Measurements from ENCODE around the gene FBXO21.

Gene FBXO21

GRCh38 chr12:117165342-117165741, 24.9 kb downstream of the FBXO21 start:
- DNase-seq (ENCODE audit: low read depth) = no peak

GRCh38 chr12:117162633-117163032, 27.6 kb downstream of the FBXO21 start:
- DNase-seq (ENCODE audit: low read depth) = no peak

DNA sequence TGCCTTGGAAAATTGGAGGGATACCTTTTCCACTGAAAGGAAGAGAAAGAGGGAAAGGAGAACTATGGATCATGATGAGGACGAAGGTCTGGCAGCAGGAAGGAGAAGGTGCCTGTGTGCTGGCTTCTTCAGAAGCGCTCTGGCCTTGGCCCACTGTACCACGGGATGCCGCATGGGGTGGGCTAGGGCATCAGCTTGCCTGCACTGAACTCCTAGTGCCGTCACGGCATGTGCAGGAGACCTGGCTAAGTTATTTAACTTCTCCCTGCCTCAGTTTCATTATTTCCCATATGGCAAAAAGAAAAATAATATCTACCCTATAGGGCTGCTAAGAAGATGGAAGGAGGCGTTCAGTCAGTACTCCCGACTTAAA, 28.1 kb downstream of the FBXO21 start:
- DNase-seq (ENCODE audit: low read depth) = no peak

DNA sequence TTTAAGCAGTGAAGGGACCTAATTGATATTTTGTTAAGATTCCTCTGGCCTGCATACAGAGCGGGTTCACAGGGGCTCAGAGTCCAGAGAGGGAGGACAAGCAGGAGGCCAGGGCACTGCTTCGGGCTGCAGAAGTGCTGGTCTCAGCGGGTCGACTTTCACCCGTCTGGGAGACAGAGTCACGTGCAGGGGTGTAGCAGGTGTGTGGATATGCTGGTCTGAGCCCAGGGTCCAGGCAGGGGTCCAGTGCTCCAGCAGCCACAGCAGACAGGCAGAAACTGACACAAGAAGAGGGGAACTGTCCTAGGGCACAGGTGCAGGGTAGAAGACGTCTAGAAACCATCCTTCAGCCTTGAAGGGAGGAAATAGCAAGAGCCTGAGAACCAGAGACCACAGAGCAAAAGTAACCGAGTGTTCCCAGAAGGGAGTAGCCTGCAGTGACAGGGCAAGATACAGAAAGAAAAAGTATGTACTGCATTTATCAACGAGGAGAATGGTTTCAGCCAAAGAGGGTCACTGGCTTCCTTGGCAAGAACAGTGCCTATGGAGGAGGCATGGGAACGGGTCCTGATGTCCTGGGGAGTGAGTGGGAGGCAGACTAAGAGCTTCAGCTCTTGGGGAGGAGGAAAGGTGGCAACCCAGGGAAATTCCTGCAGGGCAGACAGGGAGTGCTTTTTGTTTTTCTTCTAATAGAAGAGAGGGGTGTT, 28.7 kb downstream of the FBXO21 start:
- no peak for DNase-seq (ENCODE audit: low read depth)

DNA sequence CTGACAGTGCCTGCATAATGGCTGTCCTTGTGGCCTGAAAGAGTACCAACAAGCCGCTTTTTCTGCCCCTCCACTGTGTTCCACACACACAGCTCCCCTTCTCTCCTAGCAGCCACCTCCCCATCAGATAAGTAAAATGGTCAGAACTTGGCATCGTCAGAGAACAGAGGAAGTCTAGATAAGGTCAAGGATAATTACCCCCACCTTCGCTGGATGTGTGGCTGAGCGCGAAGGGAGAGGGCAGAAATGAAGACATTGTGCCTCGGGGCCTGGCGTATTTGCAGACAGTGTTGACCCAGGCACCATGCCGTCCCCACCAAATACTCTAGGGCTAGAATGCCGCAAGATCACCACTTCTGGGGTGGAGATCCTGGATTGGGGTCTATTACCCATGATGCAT, 30.6 kb downstream of the FBXO21 start:
- no peak for DNase-seq (ENCODE audit: low read depth)

GRCh38 chr12:117158911-117159553, 31.2 kb downstream of the FBXO21 start:
- no peak for DNase-seq (ENCODE audit: low read depth)

GRCh38 chr12:117158096-117158495, 32.2 kb downstream of the FBXO21 start:
- DNase-seq (ENCODE audit: low read depth) = no peak

DNA sequence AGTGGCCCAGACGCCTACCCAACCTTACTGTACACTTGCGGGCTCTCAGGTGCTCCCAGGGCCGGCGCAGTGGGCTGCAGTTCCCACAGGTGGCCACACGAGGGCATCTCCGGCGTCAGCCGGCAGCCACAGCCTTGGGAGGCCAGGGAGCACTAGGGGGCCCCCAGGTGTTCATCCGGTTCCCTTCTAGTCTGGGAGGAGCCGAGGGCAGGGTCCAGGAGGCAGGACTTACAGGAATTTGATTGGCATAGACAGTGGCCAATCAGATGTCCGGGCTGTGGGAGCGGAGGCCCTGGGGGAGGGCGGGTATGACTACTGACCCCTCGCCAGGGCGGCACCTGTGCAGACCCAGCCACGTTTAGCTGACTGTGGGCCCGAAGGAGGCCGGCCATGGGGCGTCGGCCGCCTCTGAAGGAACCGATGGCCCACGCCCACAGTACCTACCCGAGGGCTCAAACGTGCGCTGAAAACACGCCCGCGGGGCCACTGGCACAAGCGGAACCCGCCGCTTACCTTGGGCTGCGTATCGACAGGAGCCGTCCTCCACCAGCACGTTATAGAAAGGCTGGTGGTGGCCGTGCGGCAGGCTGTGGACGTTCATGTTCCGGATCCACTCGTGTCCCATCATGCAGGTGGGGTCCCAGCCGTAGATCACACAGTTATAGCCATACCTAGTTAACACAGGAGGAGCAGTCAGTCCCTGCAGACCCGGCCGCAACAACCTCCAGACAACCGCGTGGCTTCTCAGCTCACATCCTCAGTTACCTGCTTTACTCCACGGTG, 34.8 kb downstream of the FBXO21 start:
- peak; percentile 70 for DNase-seq (ENCODE audit: low read depth)

DNA sequence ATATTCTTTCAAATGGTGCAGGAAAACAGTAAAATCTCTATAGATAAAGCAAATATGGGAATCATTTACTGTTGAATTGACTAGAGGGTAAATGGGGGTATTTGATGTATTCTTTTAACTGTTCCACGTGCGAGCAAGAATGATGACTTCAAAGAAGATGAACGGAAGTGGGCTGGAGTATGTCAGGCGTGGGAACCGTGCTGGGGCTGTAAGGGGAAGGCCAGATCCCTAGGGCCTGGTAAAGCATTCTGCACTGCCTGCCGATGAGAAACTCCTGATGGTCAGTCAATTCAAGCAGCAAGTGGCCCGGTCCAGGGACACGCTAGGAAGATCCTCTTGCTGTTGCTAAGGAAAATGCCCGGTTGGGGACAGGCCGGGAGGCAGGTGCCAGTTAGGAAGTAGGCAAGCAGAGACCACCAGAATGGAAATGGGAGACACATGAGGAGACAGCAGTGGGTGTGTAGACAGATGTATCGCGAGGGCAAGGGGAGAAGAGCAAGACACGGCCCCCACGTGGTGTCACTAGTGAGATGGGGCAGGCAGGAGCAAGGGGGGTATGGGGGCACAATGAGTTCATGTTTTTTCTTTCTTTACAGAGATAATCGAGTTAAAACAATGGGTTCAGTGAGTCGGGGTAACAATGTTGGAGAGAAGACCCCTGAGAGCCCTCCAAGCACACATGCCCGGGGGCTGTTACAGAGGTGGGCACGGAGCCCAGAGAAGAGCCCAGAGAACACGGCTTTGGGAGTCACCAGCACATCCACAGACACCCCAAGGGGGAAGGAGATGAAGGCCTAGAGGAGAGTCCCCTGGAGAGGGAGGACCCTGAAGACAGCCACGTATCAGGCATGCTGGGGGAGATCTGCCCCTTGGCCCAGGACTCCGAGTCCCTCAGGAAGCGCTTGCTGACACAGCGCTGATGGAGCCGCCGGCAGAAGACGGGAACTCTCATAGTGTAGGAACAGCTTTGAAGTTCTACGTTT, 37.2 kb downstream of the FBXO21 start:
- DNase-seq (ENCODE audit: low read depth) = no peak

DNA sequence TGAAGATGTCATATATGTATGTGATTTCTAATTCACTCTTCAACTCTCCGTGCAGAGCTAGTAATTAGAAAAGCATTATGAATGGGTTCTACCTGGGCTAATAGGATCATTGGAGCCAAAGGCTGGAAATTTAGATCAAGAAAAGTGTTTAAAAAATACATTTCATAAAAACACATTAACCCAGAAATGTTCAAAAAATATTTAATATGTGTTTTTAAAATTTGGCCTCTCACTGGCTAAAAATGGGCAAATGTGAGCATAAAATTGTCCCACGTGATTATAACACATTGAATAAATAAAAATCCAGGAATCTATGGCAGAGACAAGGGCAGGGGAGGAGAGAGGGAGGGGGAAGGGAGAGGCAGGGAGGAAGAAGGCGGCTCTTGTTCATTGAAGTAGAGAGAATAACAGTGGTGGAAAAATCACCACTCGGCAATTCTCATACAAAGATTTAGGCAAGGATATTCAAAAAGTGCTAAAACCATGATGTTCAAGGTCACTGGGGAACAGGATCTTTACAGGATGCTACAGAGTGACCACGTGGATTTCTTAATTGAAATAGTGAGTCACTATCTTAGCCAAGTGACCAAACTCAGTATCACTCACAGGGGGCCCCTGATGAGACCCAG, 38.8 kb downstream of the FBXO21 start:
- DNase-seq (ENCODE audit: low read depth) = no peak

- no peak for DNase-seq (ENCODE audit: low read depth)
Measured at GRCh38 chr12:117149431-117149830, 40.8 kb downstream of the FBXO21 start.

DNA sequence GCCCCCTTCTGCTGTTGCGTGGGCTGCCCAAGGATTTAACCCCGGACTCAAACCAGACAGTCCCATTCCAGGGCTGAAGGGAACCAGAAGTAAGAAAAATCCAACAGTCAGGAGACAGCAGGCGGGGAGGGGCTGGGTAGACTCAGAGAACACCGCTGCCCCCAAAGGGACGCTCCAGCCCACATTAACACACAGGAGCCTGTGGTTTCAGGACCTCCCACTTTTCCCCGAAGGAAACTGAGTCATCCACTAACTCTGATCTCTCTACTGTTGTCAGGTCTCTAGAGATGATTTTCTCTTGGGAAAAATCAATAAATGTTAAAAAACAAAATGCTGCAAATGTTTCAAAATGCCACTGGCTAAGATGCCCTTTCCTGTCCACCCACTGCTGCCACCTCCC, 41.6 kb downstream of the FBXO21 start:
- DNase-seq (ENCODE audit: low read depth) = peak; percentile 10

- DNase-seq (ENCODE audit: low read depth) = no peak
Measured at GRCh38 chr12:117147639-117148038, 42.6 kb downstream of the FBXO21 start.

- DNase-seq (ENCODE audit: low read depth) = no peak
Measured at GRCh38 chr12:117145597-117146154, 44.6 kb downstream of the FBXO21 start.

- DNase-seq (ENCODE audit: low read depth) = no peak
Measured at GRCh38 chr12:117144599-117144998, 45.7 kb downstream of the FBXO21 start.

DNA sequence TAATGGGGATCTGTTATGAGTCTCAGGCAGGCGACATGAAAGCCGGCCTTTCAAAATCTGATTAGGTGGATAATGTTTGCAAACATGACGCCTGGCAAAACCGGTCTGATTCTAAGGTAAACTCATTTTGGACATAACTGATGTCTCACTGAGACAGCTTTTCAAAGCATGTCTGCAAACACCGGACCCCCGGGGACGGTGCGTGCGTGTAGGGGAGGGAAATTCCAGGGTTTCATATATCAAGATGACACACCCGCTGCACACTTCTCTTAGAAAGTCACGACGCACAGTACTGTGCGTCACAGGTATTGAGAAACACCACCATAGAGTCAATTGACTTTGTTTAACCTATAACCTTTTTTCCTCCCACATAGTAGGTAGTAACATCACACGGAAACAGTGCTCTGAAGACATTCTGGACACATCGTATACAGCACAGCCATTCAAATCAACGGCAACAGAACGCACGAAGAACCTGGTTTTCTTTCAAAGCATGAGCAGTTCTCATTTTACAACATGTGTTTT, 47.2 kb downstream of the FBXO21 start:
- no peak for DNase-seq (ENCODE audit: low read depth)

- DNase-seq (ENCODE audit: low read depth) = no peak
Measured at GRCh38 chr12:117142094-117142493, 48.2 kb downstream of the FBXO21 start.

GRCh38 chr12:117141097-117141898, 49.0 kb downstream of the FBXO21 start:
- DNase-seq (ENCODE audit: low read depth) = no peak

DNA sequence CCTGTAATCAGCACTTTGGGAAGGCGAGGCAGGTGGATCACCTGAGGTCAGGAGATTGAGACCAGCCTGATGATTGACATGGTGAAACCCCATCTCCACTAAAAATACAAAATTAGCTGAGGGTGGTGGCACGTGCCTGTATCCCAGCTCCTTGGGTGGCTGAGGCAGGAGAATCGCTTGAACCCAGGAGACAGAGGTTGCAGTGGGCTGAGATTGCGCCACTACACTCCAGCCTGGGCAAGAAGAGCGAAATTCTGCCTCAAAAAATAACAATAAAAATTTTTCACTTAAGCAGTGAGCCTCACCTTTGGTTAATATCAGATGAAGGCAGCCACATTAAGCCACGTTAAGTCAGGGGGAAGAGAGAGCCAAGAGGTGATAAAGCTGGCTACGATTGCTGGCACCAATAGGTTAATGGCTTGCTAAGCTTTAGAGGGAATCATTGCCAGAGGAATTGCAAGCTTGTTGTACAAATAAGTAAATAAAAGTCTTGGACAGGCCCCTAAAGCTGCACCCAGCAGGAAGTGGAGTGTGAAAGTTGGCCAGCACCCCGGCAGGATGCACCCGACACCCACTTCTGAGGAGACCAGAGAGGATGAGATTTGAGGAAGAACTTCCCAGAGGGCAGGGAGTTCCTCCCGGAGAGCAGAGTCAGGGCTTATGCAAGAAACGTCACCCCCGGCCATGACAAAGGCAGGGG, 49.7 kb downstream of the FBXO21 start:
- DNase-seq (ENCODE audit: low read depth) = no peak
